Measurements from ENCODE around the gene TCF23.

- TF ChIP-seq CTCF (IDR thresholded peaks at IDR 0.05): no peak
- TF ChIP-seq POLR2A (IDR thresholded peaks at IDR 0.05): no peak
Observed at GRCh38 chr2:27198627-27199026, 49.8 kb downstream of the TCF23 start.
